ENCODE measurements around the gene C12orf57. TPM values are rescaled to one million over a fixed set of nuclear protein-coding genes. Genes with fewer than 3 reads are reported as not detected.

Gene C12orf57
- total and polyA plus RNA-seq, 2 of the 13 experiments (the other 11 are each of a cell fraction or from before 2014, with no cell fraction given), result 84.0 to 287 TPM

DNA sequence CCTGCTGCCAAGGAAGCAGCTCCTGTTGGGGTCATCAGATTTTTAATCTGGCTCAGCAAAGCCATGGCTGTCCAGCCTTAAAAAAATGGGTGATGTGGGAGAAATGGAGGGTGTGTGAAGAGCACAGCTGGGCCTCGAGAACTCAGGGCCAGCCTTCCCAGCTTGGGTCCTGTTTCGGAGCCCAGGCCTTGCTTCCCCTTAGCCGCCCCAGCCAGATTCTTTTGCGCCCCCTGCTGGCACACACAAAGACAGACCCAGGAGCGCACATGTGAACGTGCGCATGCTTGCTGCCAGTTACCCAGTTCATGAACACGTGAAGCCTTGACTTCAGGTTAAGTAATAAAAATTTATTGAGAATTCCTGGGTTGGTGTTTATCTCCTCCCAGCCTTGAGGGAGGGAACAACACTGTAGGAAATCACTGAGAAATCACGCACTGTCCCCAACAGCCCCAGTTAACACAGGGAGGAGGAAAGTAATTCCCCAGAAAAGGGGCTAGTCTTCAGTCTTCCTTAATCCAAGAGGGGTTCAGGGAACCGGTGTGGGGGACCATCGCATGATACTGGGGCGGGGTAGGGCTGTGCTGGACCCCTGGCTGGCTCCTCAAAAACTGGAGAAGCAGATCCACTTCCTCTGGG lies 21.3 kb downstream of the C12orf57 start (continued):
- TF ChIP-seq ZNF616 (CRISPR knock-in tag; IDR thresholded peaks at IDR 0.05; ENCODE audit: low read depth) (no peak), SRY (CRISPR knock-in tag; IDR thresholded peaks at IDR 0.05) (no peak), ZBTB21 (CRISPR knock-in tag; IDR thresholded peaks at IDR 0.05) (no peak), SALL1 (CRISPR knock-in tag; IDR thresholded peaks at IDR 0.05) (0 out of 2 replicates have a peak, but pooled peaks have one; percentile 40), ZNF530 (CRISPR knock-in tag; IDR thresholded peaks at IDR 0.05; ENCODE audit: low read depth) (no peak), ZNF17 (CRISPR knock-in tag; IDR thresholded peaks at IDR 0.05) (no peak), YY1 (IDR thresholded peaks at IDR 0.05; ENCODE audit: insufficient read depth, insufficient replicate concordance, low read depth, low read length) (peak; percentile 41), KLF13 (CRISPR knock-in tag; IDR thresholded peaks at IDR 0.05) (no peak), ZNF615 (CRISPR knock-in tag; IDR thresholded peaks at IDR 0.05; ENCODE audit: borderline replicate concordance) (no peak)
- TF ChIP-seq, protein P1, sequence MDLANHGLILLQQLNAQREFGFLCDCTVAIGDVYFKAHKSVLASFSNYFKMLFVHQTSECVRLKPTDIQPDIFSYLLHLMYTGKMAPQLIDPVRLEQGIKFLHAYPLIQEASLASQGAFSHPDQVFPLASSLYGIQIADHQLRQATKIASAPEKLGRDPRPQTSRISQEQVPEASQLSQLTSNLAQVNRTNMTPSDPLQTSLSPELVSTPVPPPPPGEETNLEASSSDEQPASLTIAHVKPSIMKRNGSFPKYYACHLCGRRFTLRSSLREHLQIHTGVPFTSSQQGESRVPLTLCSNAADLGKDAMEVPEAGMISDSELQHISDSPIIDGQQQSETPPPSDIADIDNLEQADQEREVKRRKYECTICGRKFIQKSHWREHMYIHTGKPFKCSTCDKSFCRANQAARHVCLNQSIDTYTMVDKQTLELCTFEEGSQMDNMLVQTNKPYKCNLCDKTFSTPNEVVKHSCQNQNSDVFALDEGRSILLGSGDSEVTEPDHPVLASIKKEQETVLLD (CRISPR knock-in tag; IDR thresholded peaks at IDR 0.05; ENCODE audit: low read depth), result no peak
- TF ChIP-seq, protein P2, sequence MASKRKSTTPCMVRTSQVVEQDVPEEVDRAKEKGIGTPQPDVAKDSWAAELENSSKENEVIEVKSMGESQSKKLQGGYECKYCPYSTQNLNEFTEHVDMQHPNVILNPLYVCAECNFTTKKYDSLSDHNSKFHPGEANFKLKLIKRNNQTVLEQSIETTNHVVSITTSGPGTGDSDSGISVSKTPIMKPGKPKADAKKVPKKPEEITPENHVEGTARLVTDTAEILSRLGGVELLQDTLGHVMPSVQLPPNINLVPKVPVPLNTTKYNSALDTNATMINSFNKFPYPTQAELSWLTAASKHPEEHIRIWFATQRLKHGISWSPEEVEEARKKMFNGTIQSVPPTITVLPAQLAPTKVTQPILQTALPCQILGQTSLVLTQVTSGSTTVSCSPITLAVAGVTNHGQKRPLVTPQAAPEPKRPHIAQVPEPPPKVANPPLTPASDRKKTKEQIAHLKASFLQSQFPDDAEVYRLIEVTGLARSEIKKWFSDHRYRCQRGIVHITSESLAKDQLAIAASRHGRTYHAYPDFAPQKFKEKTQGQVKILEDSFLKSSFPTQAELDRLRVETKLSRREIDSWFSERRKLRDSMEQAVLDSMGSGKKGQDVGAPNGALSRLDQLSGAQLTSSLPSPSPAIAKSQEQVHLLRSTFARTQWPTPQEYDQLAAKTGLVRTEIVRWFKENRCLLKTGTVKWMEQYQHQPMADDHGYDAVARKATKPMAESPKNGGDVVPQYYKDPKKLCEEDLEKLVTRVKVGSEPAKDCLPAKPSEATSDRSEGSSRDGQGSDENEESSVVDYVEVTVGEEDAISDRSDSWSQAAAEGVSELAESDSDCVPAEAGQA (IDR thresholded peaks at IDR 0.05; ENCODE audit: low read depth), result no peak
- TF ChIP-seq, protein P2 (CRISPR knock-in tag; IDR thresholded peaks at IDR 0.05; ENCODE audit: borderline replicate concordance), result no peak
- TF ChIP-seq, protein P3, sequence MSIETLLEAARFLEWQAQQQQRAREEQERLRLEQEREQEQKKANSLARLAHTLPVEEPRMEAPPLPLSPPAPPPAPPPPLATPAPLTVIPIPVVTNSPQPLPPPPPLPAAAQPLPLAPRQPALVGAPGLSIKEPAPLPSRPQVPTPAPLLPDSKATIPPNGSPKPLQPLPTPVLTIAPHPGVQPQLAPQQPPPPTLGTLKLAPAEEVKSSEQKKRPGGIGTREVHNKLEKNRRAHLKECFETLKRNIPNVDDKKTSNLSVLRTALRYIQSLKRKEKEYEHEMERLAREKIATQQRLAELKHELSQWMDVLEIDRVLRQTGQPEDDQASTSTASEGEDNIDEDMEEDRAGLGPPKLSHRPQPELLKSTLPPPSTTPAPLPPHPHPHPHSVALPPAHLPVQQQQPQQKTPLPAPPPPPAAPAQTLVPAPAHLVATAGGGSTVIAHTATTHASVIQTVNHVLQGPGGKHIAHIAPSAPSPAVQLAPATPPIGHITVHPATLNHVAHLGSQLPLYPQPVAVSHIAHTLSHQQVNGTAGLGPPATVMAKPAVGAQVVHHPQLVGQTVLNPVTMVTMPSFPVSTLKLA (IDR thresholded peaks at IDR 0.05), result peak; percentile 30; the same call in 1 of the 2 replicates
- TF ChIP-seq, protein P4, sequence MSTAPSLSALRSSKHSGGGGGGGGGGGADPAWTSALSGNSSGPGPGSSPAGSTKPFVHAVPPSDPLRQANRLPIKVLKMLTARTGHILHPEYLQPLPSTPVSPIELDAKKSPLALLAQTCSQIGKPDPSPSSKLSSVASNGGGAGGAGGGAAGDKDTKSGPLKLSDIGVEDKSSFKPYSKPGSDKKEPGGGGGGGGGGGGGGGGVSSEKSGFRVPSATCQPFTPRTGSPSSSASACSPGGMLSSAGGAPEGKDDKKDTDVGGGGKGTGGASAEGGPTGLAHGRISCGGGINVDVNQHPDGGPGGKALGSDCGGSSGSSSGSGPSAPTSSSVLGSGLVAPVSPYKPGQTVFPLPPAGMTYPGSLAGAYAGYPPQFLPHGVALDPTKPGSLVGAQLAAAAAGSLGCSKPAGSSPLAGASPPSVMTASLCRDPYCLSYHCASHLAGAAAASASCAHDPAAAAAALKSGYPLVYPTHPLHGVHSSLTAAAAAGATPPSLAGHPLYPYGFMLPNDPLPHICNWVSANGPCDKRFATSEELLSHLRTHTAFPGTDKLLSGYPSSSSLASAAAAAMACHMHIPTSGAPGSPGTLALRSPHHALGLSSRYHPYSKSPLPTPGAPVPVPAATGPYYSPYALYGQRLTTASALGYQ (CRISPR knock-in tag; IDR thresholded peaks at IDR 0.05), result no peak
- TF ChIP-seq, protein P5, sequence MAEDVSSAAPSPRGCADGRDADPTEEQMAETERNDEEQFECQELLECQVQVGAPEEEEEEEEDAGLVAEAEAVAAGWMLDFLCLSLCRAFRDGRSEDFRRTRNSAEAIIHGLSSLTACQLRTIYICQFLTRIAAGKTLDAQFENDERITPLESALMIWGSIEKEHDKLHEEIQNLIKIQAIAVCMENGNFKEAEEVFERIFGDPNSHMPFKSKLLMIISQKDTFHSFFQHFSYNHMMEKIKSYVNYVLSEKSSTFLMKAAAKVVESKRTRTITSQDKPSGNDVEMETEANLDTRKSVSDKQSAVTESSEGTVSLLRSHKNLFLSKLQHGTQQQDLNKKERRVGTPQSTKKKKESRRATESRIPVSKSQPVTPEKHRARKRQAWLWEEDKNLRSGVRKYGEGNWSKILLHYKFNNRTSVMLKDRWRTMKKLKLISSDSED (CRISPR knock-in tag; IDR thresholded peaks at IDR 0.05), result no peak
